CD4-positive, alpha-beta T cell (primary cell): ENCODE results near the gene NKAIN2. TPM values are rescaled to one million over a fixed set of nuclear protein-coding genes. Genes with fewer than 3 reads are reported as not detected.

Source experiments
- ATAC-seq: fragments of 200-7000 bp; cut with Tn5 transposase; one replicate; pipeline ENCODE4 v1.10.0; 2022; ENCODE audit warnings: mild to moderate bottlenecking; ENCODE audit not compliant: poor library complexity
- CTCF ChIA-PET: fragments of 350-600 bp; sonication (Branson Sonifier 250); formaldehyde crosslinking; loops from one replicate; lab custom pipeline; 2021; ENCODE audit warnings: antibody characterized with exemption, inconsistent platforms; lab: Charles Lee
- POLR2A ChIA-PET: fragments of 350-600 bp; sonication (Branson Sonifier 250); formaldehyde crosslinking; loops from one replicate; lab custom pipeline; 2021; ENCODE audit warnings: antibody characterized with exemption, inconsistent platforms; lab: Charles Lee
- DNase-seq, 14 experiments: peaks; one replicate each; pipeline ENCODE4 v3.0.0-alpha.2; 2013 to 2020; ENCODE audit warnings: mixed read lengths in 2 of 14
- H3K27ac ChIP-seq, 2 donors: one replicate each; pipeline versions ENCODE4 v1.5.1 to v1.7.0; 2013; ENCODE audit warnings: low read length in 2 of 2, low read depth in 1 of 2, mild to moderate bottlenecking in 1 of 2
- H3K27me3 ChIP-seq, 2 experiments: 1 replicate in 1 of 2; 2 replicates in 1 of 2; pipeline versions ENCODE4 v1.6.1 to v1.7.0; 2013; ENCODE audit warnings: low read length in 2 of 2, control low read depth in 1 of 2, mild to moderate bottlenecking in 1 of 2, moderate library complexity in 1 of 2; ENCODE audit not compliant: insufficient read depth in 2 of 2, control insufficient read depth in 1 of 2
- H3K36me3 ChIP-seq: one replicate; pipeline ENCODE4 v1.6.1; 2013; ENCODE audit warnings: low read length, control low read depth; ENCODE audit not compliant: insufficient read depth
- H3K4me1 ChIP-seq: one replicate; pipeline ENCODE4 v1.6.1; 2013; ENCODE audit warnings: low read length, control low read depth; ENCODE audit not compliant: insufficient read depth
- H3K4me3 ChIP-seq: one replicate; pipeline ENCODE4 v1.5.1; 2013; ENCODE audit warnings: mild to moderate bottlenecking, low read length, moderate library complexity
- H3K9me3 ChIP-seq, 2 experiments: 1 replicate in 1 of 2; 2 replicates in 1 of 2; pipeline versions ENCODE4 v1.6.1 to v1.7.0; 2013; ENCODE audit warnings: low read length in 2 of 2, mild to moderate bottlenecking in 2 of 2, control low read depth in 1 of 2, moderate library complexity in 1 of 2; ENCODE audit not compliant: control insufficient read depth in 1 of 2, insufficient read depth in 1 of 2
- H3K27ac Mint-ChIP-seq: one replicate; pipeline ENCODE4 v1.8.0; 2020; ENCODE audit warnings: mixed read lengths
- H3K27me3 Mint-ChIP-seq: one replicate; pipeline ENCODE4 v1.8.0; 2021; ENCODE audit warnings: mixed read lengths
- H3K36me3 Mint-ChIP-seq: one replicate; pipeline ENCODE4 v1.8.0; 2021; ENCODE audit warnings: low read depth, mixed read lengths
- H3K4me1 Mint-ChIP-seq: one replicate; pipeline ENCODE4 v1.8.0; 2021; ENCODE audit warnings: low read depth, mixed read lengths
- H3K4me3 Mint-ChIP-seq: one replicate; pipeline ENCODE4 v1.8.0; 2020; ENCODE audit warnings: mild to moderate bottlenecking, mixed read lengths
- H3K9me3 Mint-ChIP-seq: one replicate; pipeline ENCODE4 v1.8.0; 2020; ENCODE audit warnings: mixed read lengths
- intact Hi-C, 2 experiments: fragments of 100-400 bp; cut with DNase I in 1 of 2; cut with micrococcal nuclease in 1 of 2; formaldehyde crosslinking; loops; one replicate each; pipeline versions ENCODE4 v1.15.1 to v1.9.0; 2023 to 2025; cut with DNase I, micrococcal nuclease
- total RNA-seq, 174 experiments: library from RNA in 2 of 174; stranded (reverse) in 2 of 174; gene quantifications; one replicate each; pipeline ENCODE4 v1.2.3 and lab custom pipeline; 2021 to 2026
- TF ChIP-seq, protein P1 (sequence below): fragments of 200-600 bp; IDR thresholded peaks from one replicate; pipeline ENCODE4 v1.8.0; 2022; ENCODE audit warnings: antibody characterized with exemption, mild to moderate bottlenecking

NKAIN2 gene
- total RNA-seq, 2 experiments from 2014 or later = not detected

DNA sequence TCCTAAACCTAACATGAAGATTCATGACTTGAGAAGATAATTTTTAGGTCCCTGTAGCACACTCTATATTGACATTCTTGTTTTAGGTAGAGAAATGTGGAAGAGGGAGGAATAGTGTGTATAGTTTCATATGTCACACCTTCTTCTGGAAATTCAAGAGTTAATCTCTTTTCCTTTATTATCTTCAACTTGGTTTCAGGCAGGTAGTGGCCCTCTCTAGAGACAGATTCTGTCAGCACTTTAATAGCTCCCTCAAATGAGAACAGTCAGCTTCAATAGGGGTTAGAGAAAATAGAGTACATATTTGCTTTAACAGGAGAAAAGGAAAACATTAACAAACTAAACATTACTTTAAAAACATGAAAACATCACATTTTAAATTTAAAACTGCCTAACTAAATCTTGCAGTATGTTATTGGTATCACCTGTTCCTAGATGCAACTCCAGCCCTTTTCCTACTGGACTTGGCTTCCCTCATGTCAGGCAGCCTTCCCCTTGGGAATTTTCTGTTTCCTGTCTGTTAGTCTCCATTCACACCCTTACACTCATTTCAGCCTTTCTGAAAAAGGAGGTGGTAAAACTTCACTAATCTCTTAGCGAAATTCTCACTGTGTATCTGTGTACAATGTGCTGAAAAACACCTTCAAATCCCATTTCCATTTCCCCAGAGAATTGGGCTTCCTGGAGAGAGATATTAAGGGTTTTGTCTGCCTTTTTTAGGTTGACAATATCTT lies 966.3 kb downstream of the NKAIN2 start:
- H3K27ac ChIP-seq = no peak overlapping the region
- no peaks in the 10 kb centered on the region for H3K27me3 ChIP-seq
- no peaks in the 10 kb centered on the region for H3K4me1 ChIP-seq
- no peaks in the 10 kb centered on the region for H3K36me3 ChIP-seq
- CTCF ChIA-PET = no interaction called here
- Mint-ChIP-seq H3K4me1 (no peaks in the 10 kb centered on the region), H3K27me3 (no peaks in the 10 kb centered on the region), H3K36me3 (no peaks in the 10 kb centered on the region), H3K9me3 (no peaks in the 10 kb centered on the region), H3K27ac (no peak overlapping the region), H3K4me3 (no peak overlapping the region)
- no peaks in the 10 kb centered on the region for H3K9me3 ChIP-seq
- ATAC-seq (no peak), DNase-seq (no peak)
- H3K4me3 ChIP-seq = no peak overlapping the region
- intact Hi-C loops = no loop called here
- POLR2A ChIA-PET = no interaction called here
- TF ChIP-seq, protein P1, sequence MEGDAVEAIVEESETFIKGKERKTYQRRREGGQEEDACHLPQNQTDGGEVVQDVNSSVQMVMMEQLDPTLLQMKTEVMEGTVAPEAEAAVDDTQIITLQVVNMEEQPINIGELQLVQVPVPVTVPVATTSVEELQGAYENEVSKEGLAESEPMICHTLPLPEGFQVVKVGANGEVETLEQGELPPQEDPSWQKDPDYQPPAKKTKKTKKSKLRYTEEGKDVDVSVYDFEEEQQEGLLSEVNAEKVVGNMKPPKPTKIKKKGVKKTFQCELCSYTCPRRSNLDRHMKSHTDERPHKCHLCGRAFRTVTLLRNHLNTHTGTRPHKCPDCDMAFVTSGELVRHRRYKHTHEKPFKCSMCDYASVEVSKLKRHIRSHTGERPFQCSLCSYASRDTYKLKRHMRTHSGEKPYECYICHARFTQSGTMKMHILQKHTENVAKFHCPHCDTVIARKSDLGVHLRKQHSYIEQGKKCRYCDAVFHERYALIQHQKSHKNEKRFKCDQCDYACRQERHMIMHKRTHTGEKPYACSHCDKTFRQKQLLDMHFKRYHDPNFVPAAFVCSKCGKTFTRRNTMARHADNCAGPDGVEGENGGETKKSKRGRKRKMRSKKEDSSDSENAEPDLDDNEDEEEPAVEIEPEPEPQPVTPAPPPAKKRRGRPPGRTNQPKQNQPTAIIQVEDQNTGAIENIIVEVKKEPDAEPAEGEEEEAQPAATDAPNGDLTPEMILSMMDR = no peak

DNA sequence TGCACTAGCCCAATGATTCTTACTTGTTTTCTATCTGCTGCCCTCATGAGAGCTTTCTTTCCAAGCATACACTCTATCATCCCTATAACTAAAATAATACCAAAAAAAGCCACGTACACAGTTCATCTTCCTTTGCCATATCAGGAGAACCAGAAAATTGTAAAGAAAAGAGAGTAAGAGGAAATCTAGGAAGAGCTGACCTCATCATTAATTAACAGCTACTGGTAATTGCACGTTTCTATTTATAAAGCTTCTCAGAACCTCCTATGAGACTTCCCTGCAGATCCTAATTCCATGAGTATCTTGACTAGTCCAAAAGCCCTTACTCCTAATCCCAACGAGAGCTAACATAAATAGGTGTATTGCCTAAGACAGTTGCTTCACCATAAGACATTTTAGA lies 967.1 kb downstream of the NKAIN2 start:
- no peaks in the 10 kb centered on the region for H3K36me3 ChIP-seq
- intact Hi-C loops = no loop called here
- no peak overlapping the region for H3K4me3 Mint-ChIP-seq
- no peak for ATAC-seq
- POLR2A ChIA-PET = no interaction called here
- no peaks in the 10 kb centered on the region for H3K27me3 ChIP-seq
- no peaks in the 10 kb centered on the region for H3K9me3 Mint-ChIP-seq
- H3K27ac ChIP-seq = no peak overlapping the region
- H3K27me3 Mint-ChIP-seq = no peaks in the 10 kb centered on the region
- CTCF ChIA-PET = no interaction called here
- H3K4me3 ChIP-seq = no peak overlapping the region
- H3K4me1 Mint-ChIP-seq = no peaks in the 10 kb centered on the region
- TF ChIP-seq, protein P1 = no peak
- H3K4me1 ChIP-seq = no peaks in the 10 kb centered on the region
- DNase-seq = no peak
- no peak overlapping the region for H3K27ac Mint-ChIP-seq
- H3K9me3 ChIP-seq = no peaks in the 10 kb centered on the region
- no peaks in the 10 kb centered on the region for H3K36me3 Mint-ChIP-seq

DNA sequence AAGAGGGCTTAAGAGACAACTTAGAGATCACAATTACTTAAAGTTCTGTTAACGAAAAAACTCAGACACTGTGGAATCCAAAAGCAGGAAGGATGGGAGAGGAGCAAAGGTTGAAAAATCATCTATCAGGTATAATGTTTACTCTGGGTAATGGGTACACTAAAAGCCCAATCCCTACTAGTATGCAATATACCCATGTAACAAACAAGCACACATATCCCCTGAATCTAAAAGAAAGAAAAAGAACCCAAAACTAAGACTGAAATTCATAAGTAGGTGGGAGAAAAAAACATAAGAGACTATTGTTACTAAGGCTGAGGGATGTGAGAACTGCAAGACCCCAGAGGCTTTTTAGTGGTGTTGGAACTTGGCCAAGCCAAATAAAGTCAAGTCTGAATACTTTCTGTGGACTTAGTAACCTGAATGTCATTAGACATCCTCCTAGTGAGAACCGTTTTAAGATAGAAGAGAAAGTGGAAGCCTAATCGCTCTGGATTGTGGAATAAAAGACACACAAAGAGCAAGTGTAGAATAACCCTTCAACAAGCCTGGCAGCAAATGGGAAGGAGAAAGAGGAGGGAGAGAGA lies 969.2 kb downstream of the NKAIN2 start:
- Mint-ChIP-seq H3K27ac (no peak overlapping the region), H3K4me1 (no peaks in the 10 kb centered on the region), H3K36me3 (no peaks in the 10 kb centered on the region), H3K27me3 (no peaks in the 10 kb centered on the region), H3K4me3 (no peak overlapping the region), H3K9me3 (no peaks in the 10 kb centered on the region)
- no peaks in the 10 kb centered on the region for H3K27me3 ChIP-seq
- CTCF ChIA-PET = no interaction called here
- H3K9me3 ChIP-seq = no peaks in the 10 kb centered on the region
- no peak overlapping the region for H3K27ac ChIP-seq
- intact Hi-C loops = no loop called here
- H3K4me1 ChIP-seq = no peaks in the 10 kb centered on the region
- TF ChIP-seq, protein P1 = no peak
- H3K4me3 ChIP-seq = no peak overlapping the region
- POLR2A ChIA-PET = no interaction called here
- no peak for ATAC-seq
- no peak for DNase-seq
- H3K36me3 ChIP-seq = no peaks in the 10 kb centered on the region
